Measurements from ENCODE around the gene MCEMP1. TPM values are rescaled to one million over a fixed set of nuclear protein-coding genes. Genes with fewer than 3 reads are reported as not detected.

MCEMP1 gene
- total RNA-seq, 1 experiment from 2014 or later, result not detected

DNA sequence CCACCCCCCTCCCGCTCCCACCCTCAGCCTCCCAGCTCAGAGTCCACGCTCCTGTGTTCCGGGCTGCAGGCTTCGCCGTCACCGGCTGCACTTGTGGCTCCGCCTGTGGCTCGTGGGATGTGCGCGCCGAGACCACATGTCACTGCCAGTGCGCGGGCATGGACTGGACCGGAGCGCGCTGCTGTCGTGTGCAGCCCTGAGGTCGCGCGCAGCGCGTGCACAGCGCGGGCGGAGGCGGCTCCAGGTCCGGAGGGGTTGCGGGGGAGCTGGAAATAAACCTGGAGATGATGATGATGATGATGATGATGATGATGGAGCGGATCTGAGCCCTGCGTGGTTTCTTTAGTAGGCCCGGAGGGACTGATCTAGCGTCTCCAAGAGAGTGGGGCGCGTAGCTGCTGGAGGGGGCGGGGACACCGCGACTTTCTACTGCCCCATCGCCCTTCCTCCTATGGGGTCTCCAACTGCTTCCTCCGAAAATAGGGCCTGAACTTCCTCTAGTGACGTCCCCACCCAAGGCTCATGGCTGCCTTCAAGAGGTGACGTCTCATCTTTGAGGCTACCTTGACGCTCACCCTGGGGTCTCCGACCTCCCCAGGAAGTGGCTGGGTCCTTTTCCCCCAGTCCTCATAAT lies 6.6 kb upstream of the MCEMP1 start:
- peaks cover 45% of the 10 kb centered on the region for H3K27me3 Mint-ChIP-seq (ENCODE audit: unreplicated experiment)
- peaks cover 8% of the 10 kb centered on the region for H3K4me1 Mint-ChIP-seq (ENCODE audit: low read depth, unreplicated experiment)
- TF ChIP-seq, protein P1, sequence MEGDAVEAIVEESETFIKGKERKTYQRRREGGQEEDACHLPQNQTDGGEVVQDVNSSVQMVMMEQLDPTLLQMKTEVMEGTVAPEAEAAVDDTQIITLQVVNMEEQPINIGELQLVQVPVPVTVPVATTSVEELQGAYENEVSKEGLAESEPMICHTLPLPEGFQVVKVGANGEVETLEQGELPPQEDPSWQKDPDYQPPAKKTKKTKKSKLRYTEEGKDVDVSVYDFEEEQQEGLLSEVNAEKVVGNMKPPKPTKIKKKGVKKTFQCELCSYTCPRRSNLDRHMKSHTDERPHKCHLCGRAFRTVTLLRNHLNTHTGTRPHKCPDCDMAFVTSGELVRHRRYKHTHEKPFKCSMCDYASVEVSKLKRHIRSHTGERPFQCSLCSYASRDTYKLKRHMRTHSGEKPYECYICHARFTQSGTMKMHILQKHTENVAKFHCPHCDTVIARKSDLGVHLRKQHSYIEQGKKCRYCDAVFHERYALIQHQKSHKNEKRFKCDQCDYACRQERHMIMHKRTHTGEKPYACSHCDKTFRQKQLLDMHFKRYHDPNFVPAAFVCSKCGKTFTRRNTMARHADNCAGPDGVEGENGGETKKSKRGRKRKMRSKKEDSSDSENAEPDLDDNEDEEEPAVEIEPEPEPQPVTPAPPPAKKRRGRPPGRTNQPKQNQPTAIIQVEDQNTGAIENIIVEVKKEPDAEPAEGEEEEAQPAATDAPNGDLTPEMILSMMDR (IDR thresholded peaks at IDR 0.05; ENCODE audit: unreplicated experiment), result no peak
- H3K9me3 Mint-ChIP-seq (ENCODE audit: low read depth, unreplicated experiment), result no peaks in the 10 kb centered on the region
- no peak overlapping the region for H3K27ac Mint-ChIP-seq (ENCODE audit: unreplicated experiment)
- no peak for DNase-seq
- intact Hi-C loops (cut with micrococcal nuclease; ENCODE audit: unreplicated experiment), result no loop called here
- peak overlapping the region; percentile 63 for H3K4me3 Mint-ChIP-seq (ENCODE audit: low read depth, unreplicated experiment)
- CTCF ChIA-PET, result no interaction called here
- no TSS peak for BruUV-seq (replicated peaks)
- no peaks in the 10 kb centered on the region for H3K36me3 Mint-ChIP-seq (ENCODE audit: insufficient read depth, unreplicated experiment)

DNA sequence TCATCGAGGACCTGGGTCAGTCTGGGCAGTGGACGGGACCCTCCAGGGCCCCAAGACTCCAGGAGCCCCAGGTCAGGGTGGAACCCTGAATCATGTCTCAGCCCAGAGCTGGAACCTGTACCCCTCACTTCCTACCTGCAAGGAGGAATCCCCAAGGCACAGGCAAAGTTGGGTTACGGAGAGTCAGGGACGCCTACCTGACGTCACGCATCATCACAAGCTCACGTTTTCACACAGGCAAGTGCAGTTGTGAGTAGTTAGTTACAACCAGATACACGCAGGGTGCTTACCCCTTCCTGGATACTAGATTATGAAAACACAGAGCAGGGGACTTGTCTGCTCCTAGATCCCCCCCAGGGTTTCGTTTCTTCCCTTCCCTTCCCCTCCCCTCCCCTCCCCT lies 6.1 kb upstream of the MCEMP1 start:
- H3K9me3 Mint-ChIP-seq (ENCODE audit: low read depth, unreplicated experiment), result no peaks in the 10 kb centered on the region
- intact Hi-C loops (cut with micrococcal nuclease; ENCODE audit: unreplicated experiment), result no loop called here
- no peaks in the 10 kb centered on the region for H3K36me3 Mint-ChIP-seq (ENCODE audit: insufficient read depth, unreplicated experiment)
- H3K27me3 Mint-ChIP-seq (ENCODE audit: unreplicated experiment), result peaks cover 50% of the 10 kb centered on the region
- DNase-seq, result no peak
- TF ChIP-seq, protein P1 (IDR thresholded peaks at IDR 0.05; ENCODE audit: unreplicated experiment), result no peak
- H3K4me3 Mint-ChIP-seq (ENCODE audit: low read depth, unreplicated experiment), result peak overlapping the region; percentile 63
- no peak overlapping the region for H3K27ac Mint-ChIP-seq (ENCODE audit: unreplicated experiment)
- BruUV-seq (replicated peaks), result no TSS peak
- CTCF ChIA-PET, result interaction anchor here (0.8 kb wide), 1 partner anchor 43 kb away, joined by 4 read pairs; no protein-coding TSS in a partner anchor
- peaks cover 8% of the 10 kb centered on the region for H3K4me1 Mint-ChIP-seq (ENCODE audit: low read depth, unreplicated experiment)

DNA sequence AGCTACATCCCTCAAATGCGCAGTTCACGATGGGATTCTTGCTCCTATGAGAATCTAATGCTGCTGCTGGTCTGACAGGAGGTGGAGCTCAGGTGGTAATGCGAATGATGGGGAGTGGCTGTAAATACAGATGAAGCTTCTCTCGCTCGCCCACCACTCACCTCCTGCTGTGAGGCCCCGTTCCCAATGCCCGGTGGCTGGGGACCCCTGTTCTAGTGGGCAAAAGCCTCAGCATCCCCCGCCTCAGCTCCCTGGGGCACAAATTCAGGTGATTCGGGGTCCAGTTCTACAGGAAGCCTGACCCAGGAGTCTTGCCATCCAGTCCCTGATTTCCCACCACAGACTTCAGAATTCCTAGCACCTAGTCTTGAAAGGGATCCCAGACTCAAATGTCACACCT lies 4.4 kb upstream of the MCEMP1 start:
- CTCF ChIA-PET, result no interaction called here
- no TSS peak for BruUV-seq (replicated peaks)

DNA sequence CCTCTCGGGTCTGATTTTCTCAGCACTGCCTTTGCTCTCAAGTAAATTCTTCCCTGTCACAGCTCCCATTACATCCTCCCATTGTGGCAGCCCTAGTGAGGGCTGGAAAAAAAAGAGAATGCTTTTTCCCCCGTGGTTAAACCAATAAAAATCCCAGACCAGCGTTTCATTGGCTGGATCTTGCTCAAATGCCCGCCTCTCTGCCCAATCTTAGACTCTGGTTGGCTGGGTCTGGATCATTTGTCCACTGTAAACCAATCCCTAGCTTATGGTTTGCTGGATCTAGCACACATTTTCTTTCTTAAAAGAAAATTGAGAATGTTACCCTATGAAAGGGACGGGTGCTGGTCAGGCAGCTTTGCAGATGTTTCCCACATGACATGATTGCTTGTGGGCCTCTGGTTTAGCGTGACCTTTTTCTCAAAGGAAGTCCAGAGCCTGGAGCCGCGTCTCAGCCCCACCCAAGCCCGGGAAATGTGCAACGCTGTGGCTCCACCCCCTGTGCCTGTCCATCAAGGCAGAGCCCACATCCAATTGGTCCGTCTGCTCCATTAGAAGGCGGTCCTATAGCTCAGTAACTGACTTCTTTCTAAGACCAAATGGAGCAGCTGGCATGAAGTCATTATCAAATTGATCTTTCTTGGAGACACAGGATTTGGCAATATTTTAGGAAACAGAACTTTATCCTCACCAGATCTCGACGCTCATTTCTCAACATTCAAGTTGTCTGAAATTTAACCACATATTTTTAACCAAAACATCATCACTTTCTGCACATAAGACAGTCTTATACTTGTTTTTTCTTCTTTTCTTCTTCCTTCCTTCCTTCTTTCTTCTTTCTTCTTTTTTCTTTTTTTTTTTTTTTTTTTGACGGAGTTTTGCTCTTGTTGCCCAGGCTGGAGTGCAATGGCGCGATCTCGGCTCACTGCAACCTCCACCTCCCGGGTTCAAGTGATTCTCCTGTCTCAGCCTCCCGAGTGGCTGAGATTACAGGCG lies 2.6 kb upstream of the MCEMP1 start:
- no peak overlapping the region for H3K4me3 Mint-ChIP-seq (ENCODE audit: low read depth, unreplicated experiment)
- intact Hi-C loops (cut with micrococcal nuclease; ENCODE audit: unreplicated experiment), result no loop called here
- H3K36me3 Mint-ChIP-seq (ENCODE audit: insufficient read depth, unreplicated experiment), result no peaks in the 10 kb centered on the region
- peaks cover 79% of the 10 kb centered on the region for H3K27me3 Mint-ChIP-seq (ENCODE audit: unreplicated experiment)
- BruUV-seq (replicated peaks), result no TSS peak
- TF ChIP-seq, protein P1 (IDR thresholded peaks at IDR 0.05; ENCODE audit: unreplicated experiment), result no peak
- peaks cover 8% of the 10 kb centered on the region for H3K4me1 Mint-ChIP-seq (ENCODE audit: low read depth, unreplicated experiment)
- H3K9me3 Mint-ChIP-seq (ENCODE audit: low read depth, unreplicated experiment), result no peaks in the 10 kb centered on the region
- no peak overlapping the region for H3K27ac Mint-ChIP-seq (ENCODE audit: unreplicated experiment)
- CTCF ChIA-PET, result interaction anchor here (0.6 kb wide), 1 partner anchor 78 kb away, joined by 8 read pairs; no protein-coding TSS in a partner anchor
- DNase-seq, result peak; percentile 59

More for the DNA sequence above, 4.4 kb upstream of the MCEMP1 start:
- H3K27ac Mint-ChIP-seq (ENCODE audit: unreplicated experiment), result no peak overlapping the region
- peaks cover 67% of the 10 kb centered on the region for H3K27me3 Mint-ChIP-seq (ENCODE audit: unreplicated experiment)
- no peak overlapping the region for H3K4me3 Mint-ChIP-seq (ENCODE audit: low read depth, unreplicated experiment)
- TF ChIP-seq, protein P1 (IDR thresholded peaks at IDR 0.05; ENCODE audit: unreplicated experiment), result no peak
- DNase-seq, result no peak
- intact Hi-C loops (cut with micrococcal nuclease; ENCODE audit: unreplicated experiment), result no loop called here
- peaks cover 8% of the 10 kb centered on the region for H3K4me1 Mint-ChIP-seq (ENCODE audit: low read depth, unreplicated experiment)
- no peaks in the 10 kb centered on the region for H3K36me3 Mint-ChIP-seq (ENCODE audit: insufficient read depth, unreplicated experiment)
- no peaks in the 10 kb centered on the region for H3K9me3 Mint-ChIP-seq (ENCODE audit: low read depth, unreplicated experiment)
